K562 (cell line): Measurements from ENCODE around the gene RFNG. TPM values are rescaled to one million over a fixed set of nuclear protein-coding genes. Genes with fewer than 3 reads are reported as not detected.

Experiments
- RUNX1 ChIP-seq: sonication (generic); IDR thresholded peaks from 2 replicates; pipeline ENCODE4 v1.6.1; 2016; ENCODE audit warnings: antibody characterized with exemption, low read depth
- YY1 ChIP-seq, 3 experiments: IDR thresholded peaks; 2 replicates each; pipeline ENCODE4 v1.6.1; 2011; ENCODE audit warnings: low read length in 2 of 3, mild to moderate bottlenecking in 2 of 3, moderate library complexity in 2 of 3, borderline replicate concordance in 1 of 3, control low read depth in 1 of 3, low read depth in 1 of 3; ENCODE audit not compliant: insufficient read depth in 3 of 3, insufficient replicate concordance in 2 of 3, control insufficient read depth in 1 of 3, insufficient read length in 1 of 3; ENCODE audit errors: extremely low read depth in 1 of 3
- ZNF175 ChIP-seq: fragments of 200-800 bp; sonication (Bioruptor generic); IDR thresholded peaks from 2 replicates; pipeline ENCODE4 v1.6.1; 2016; ENCODE audit warnings: low read depth, mild to moderate bottlenecking, missing genetic modification characterization, missing compliant biosample characterization
- polyA plus RNA-seq, 8 experiments: library from polyadenylated mRNA; depleted of rRNA in 4 of 8; stranded (reverse) in 5 of 8; unstranded in 3 of 8; fragments of >200 nt; fragmentation: Nextera tagmentation in 2 of 8; fragmentation: Illumina TruSeq in 1 of 8; extraction: Ambion mirVana in 2 of 8; extraction: Trizol in 1 of 8; gene quantifications; 2 replicates each; pipeline versions ENCODE4 v1.2.1 to v1.2.3, GENCODE V29; 2011 to 2014; ENCODE audit warnings: inconsistent platforms in 1 of 8, missing spikeins in 1 of 8
- total RNA-seq, 7 experiments: library from RNA; depleted of rRNA in 6 of 7; stranded (reverse); fragments of >200 nt in 6 of 7; fragmentation: Illumina TruSeq in 2 of 7; extraction: Trizol in 2 of 7; gene quantifications; 2 replicates each; pipeline versions ENCODE4 v1.2.1 to v1.2.3, GENCODE V29; 2011 to 2021; ENCODE audit warnings: low replicate concordance in 1 of 7
- TF ChIP-seq, protein P1 (sequence below): fragments of 150-350 bp; IDR thresholded peaks from 2 replicates; pipeline ENCODE4 v1.6.1; 2014; ENCODE audit warnings: low read depth, mild to moderate bottlenecking, low read length, borderline replicate concordance

RFNG gene
- total and polyA plus RNA-seq, 9 of the 15 experiments (the other 6 are each of a cell fraction or from before 2014, with no cell fraction given), result 0.32 to 32.8 (median 9.5) TPM

DNA sequence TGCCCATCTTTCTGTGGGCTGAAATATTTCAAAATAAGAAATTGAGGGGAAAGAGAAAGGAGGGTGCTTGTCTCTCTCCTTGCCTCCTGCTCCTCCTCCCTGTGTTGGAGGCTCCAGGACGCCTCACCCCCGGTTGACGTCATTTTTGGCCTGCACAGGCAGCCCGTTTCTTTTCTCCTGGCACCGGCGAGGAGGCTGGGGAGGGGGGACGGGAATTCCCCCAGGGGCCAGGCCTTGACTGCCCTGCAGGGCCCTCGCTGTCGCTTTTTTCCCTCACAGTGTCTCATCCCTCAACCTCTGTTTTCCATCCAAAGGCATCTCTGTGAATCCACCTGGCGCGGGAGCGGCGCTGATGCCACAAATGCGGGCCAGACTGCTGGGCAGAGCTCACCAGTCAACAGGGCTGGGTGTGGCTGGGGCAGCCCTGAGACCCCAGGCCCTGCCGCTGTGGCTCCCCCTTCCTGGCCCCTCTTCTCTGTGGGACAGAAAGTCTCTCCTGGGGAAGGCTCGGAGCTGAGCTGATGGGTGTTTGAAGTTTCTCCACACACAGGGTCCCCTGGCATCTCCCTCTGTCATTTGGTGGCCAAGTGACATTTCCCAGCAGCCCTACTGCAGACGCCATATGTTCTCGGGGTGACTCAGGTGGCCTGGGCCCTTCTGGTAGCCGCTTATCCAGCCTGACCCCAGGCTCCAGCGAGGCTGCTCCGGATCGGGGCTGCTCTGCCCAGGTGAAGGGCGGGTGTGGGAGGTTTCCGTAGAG, 45.0 kb downstream of the RFNG start (continued):
- TF ChIP-seq, protein P1, sequence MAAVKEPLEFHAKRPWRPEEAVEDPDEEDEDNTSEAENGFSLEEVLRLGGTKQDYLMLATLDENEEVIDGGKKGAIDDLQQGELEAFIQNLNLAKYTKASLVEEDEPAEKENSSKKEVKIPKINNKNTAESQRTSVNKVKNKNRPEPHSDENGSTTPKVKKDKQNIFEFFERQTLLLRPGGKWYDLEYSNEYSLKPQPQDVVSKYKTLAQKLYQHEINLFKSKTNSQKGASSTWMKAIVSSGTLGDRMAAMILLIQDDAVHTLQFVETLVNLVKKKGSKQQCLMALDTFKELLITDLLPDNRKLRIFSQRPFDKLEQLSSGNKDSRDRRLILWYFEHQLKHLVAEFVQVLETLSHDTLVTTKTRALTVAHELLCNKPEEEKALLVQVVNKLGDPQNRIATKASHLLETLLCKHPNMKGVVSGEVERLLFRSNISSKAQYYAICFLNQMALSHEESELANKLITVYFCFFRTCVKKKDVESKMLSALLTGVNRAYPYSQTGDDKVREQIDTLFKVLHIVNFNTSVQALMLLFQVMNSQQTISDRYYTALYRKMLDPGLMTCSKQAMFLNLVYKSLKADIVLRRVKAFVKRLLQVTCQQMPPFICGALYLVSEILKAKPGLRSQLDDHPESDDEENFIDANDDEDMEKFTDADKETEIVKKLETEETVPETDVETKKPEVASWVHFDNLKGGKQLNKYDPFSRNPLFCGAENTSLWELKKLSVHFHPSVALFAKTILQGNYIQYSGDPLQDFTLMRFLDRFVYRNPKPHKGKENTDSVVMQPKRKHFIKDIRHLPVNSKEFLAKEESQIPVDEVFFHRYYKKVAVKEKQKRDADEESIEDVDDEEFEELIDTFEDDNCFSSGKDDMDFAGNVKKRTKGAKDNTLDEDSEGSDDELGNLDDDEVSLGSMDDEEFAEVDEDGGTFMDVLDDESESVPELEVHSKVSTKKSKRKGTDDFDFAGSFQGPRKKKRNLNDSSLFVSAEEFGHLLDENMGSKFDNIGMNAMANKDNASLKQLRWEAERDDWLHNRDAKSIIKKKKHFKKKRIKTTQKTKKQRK, result no peak
- TF ChIP-seq YY1 (IDR thresholded peaks at IDR 0.05; ENCODE audit: borderline replicate concordance in 1 of 3, control insufficient read depth in 1 of 3, extremely low read depth in 1 of 3, insufficient read depth in 3 of 3, insufficient read length in 1 of 3, insufficient replicate concordance in 2 of 3, low read depth in 1 of 3, low read length in 2 of 3), result no peak
- no peak for TF ChIP-seq RUNX1
- no peak for TF ChIP-seq ZNF175 (CRISPR knock-in tag)
